ENCODE data around the gene PRRT1B. TPM values are rescaled to one million over a fixed set of nuclear protein-coding genes. Genes with fewer than 3 reads are reported as not detected.

The PRRT1B gene
- total RNA-seq, 1 experiment from 2014 or later = not detected

- POLR2A ChIA-PET (ENCODE audit: low non-redundant PET) = no interaction called here
- Histone ChIP-seq H3K4me1 (ENCODE audit: insufficient read depth, low read length, poor library complexity, severe bottlenecking) (no peaks in the 10 kb centered on the region), H3K9me3 (ENCODE audit: low read depth, low read length, poor library complexity, severe bottlenecking) (peaks cover 9% of the 10 kb centered on the region), H3K27me3 (replicated peaks; ENCODE audit: insufficient read depth, low read depth, low read length, poor library complexity) (peaks cover 20% of the 10 kb centered on the region), H3K27ac (ENCODE audit: low read depth, low read length, poor library complexity, severe bottlenecking) (no peak overlapping the region), H3K4me3 (ENCODE audit: low read depth, low read length, poor library complexity, severe bottlenecking) (no peak overlapping the region), H3K36me3 (ENCODE audit: insufficient read depth, low read length, poor library complexity, severe bottlenecking) (no peaks in the 10 kb centered on the region)
- BruUV-seq (replicated peaks) = no TSS peak
- intact Hi-C loops (cut with micrococcal nuclease; ENCODE audit: unreplicated experiment) = no loop called here
- no peak for DNase-seq (ENCODE audit: low spot score)
- CTCF ChIA-PET = no interaction called here
- TF ChIP-seq CTCF (conservative IDR thresholded peaks at IDR 0.05; ENCODE audit: low read depth, low read length) (no peak), EZH2 (IDR thresholded peaks at IDR 0.05; ENCODE audit: borderline replicate concordance, low read depth, low read length, poor library complexity, severe bottlenecking) (no peak)
Observed at GRCh38 chr9:131555841-131556673, 10.7 kb downstream of the PRRT1B start.

DNA sequence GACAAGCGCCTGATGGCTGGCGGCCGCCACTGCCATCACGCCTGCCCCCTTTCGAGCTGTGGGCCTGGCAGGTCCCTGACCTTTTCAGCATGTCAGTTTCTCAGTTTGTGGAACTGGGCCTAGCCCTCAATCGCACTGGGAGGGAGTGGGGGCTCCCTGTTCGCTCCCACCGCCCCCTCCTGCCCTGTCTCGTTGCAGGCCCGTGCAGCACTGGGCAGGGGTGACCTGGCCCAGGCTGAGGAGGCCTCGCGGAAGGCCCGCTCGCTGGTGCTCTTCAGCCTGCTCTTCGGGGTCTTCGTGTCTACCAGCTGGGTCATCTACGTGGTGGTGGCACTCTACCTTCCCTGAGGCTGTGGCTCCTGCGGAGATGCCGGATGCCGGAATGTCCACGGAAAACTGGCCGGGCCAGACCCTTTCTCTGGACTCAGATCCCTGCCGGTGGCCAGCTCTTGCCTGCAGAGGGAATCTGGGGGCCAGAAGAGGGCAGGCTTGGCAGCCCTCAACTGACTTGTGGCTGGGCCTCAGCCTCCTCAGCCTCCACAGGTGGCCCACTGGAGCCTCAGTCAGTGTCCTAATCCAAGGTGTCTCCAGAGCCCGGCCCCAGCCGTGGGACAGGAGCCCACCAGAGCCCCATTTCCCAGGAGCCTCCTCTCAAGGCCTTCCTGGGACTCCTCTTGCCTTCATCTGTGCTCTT lies 12.7 kb downstream of the PRRT1B start:
- Histone ChIP-seq H3K9me3 (ENCODE audit: low read depth, low read length, poor library complexity, severe bottlenecking) (peaks cover 9% of the 10 kb centered on the region), H3K27ac (ENCODE audit: low read depth, low read length, poor library complexity, severe bottlenecking) (no peak overlapping the region), H3K4me3 (ENCODE audit: low read depth, low read length, poor library complexity, severe bottlenecking) (no peak overlapping the region), H3K4me1 (ENCODE audit: insufficient read depth, low read length, poor library complexity, severe bottlenecking) (no peaks in the 10 kb centered on the region), H3K27me3 (replicated peaks; ENCODE audit: insufficient read depth, low read depth, low read length, poor library complexity) (peaks cover 20% of the 10 kb centered on the region), H3K36me3 (ENCODE audit: insufficient read depth, low read length, poor library complexity, severe bottlenecking) (no peaks in the 10 kb centered on the region)
- DNase-seq (ENCODE audit: low spot score) = no peak
- TF ChIP-seq EZH2 (IDR thresholded peaks at IDR 0.05; ENCODE audit: borderline replicate concordance, low read depth, low read length, poor library complexity, severe bottlenecking) (no peak), CTCF (conservative IDR thresholded peaks at IDR 0.05; ENCODE audit: low read depth, low read length) (no peak)
- intact Hi-C loops (cut with micrococcal nuclease; ENCODE audit: unreplicated experiment) = no loop called here
- BruUV-seq (replicated peaks) = no TSS peak
- CTCF ChIA-PET = no interaction called here
- POLR2A ChIA-PET (ENCODE audit: low non-redundant PET) = no interaction called here

DNA sequence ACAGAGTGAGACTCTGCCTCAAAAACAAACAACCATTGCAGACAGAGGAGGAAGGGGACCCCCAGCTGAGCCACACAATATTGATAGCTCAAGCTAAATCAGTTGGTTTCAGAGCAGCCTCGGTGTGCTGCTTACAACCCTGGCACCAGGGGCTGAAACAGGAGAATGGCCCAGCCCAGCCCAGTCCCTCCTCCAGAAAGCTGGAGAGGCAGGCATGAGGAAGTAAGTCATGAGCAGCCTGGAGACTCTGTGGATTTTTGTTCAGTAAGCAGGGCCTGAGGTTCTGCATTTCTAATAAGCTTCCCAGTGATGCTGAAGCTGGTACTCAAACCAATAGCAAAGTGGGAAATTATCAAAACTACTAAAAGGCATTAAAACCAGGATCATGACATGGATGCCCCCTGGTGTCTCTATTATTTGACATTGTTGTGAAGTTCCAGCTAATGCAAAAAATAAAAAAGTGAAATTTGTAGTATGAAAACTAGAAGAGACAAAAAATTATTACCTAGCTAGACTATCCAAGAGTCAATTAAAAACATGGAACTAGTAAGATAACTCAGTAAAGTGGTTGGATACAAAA lies 14.2 kb downstream of the PRRT1B start:
- H3K27me3 ChIP-seq (replicated peaks; ENCODE audit: insufficient read depth, low read depth, low read length, poor library complexity) = peaks cover 11% of the 10 kb centered on the region
- no peak overlapping the region for H3K4me3 ChIP-seq (ENCODE audit: low read depth, low read length, poor library complexity, severe bottlenecking)
- intact Hi-C loops (cut with micrococcal nuclease; ENCODE audit: unreplicated experiment) = no loop called here
- H3K9me3 ChIP-seq (ENCODE audit: low read depth, low read length, poor library complexity, severe bottlenecking) = peaks cover 9% of the 10 kb centered on the region
- ChIA-PET CTCF (no interaction called here), POLR2A (ENCODE audit: low non-redundant PET) (no interaction called here)
- DNase-seq (ENCODE audit: low spot score) = no peak
- H3K36me3 ChIP-seq (ENCODE audit: insufficient read depth, low read length, poor library complexity, severe bottlenecking) = no peaks in the 10 kb centered on the region
- BruUV-seq (replicated peaks) = no TSS peak
- no peak for TF ChIP-seq EZH2 (IDR thresholded peaks at IDR 0.05; ENCODE audit: borderline replicate concordance, low read depth, low read length, poor library complexity, severe bottlenecking)
- TF ChIP-seq CTCF (conservative IDR thresholded peaks at IDR 0.05; ENCODE audit: low read depth, low read length) = no peak
- no peak overlapping the region for H3K27ac ChIP-seq (ENCODE audit: low read depth, low read length, poor library complexity, severe bottlenecking)
- H3K4me1 ChIP-seq (ENCODE audit: insufficient read depth, low read length, poor library complexity, severe bottlenecking) = no peaks in the 10 kb centered on the region
